Mesendoderm (in vitro differentiated cells): ENCODE measurements around the gene EGF. TPM values are rescaled to one million over a fixed set of nuclear protein-coding genes. Genes with fewer than 3 reads are reported as not detected.

ENCODE experiments used
- DNase-seq: peaks from one replicate; pipeline ENCODE4 v3.0.0; 2013
- H2AK5ac ChIP-seq: 2 replicates; pipeline ENCODE4 v1.6.1; 2013; ENCODE audit warnings: low read length, inconsistent platforms
- H2BK120ac ChIP-seq: 2 replicates; pipeline ENCODE4 v1.6.1; 2013; ENCODE audit warnings: low read depth, mild to moderate bottlenecking, low read length, moderate library complexity, mixed read lengths
- H2BK15ac ChIP-seq: replicated peaks from 2 replicates; pipeline ENCODE4 v1.6.1; 2013; ENCODE audit warnings: low read depth, mild to moderate bottlenecking, moderate library complexity
- H2BK5ac ChIP-seq: 2 replicates; pipeline ENCODE4 v1.6.1; 2013; ENCODE audit warnings: low read length, inconsistent platforms
- H3K18ac ChIP-seq: 2 replicates; pipeline ENCODE4 v1.6.1; 2013; ENCODE audit warnings: mild to moderate bottlenecking, low read length, mixed read lengths
- H3K23ac ChIP-seq: one replicate; pipeline ENCODE4 v1.6.1; 2013; ENCODE audit warnings: low read length
- H3K27ac ChIP-seq: 2 replicates; pipeline ENCODE4 v1.5.1; 2013; ENCODE audit warnings: low read depth, mild to moderate bottlenecking, inconsistent platforms, low read length, moderate library complexity
- H3K27me3 ChIP-seq: 2 replicates; pipeline ENCODE4 v1.6.1; 2013; ENCODE audit warnings: low read length, control low read depth, mild to moderate bottlenecking, inconsistent platforms; ENCODE audit not compliant: insufficient read depth, poor library complexity
- H3K36me3 ChIP-seq: 2 replicates; pipeline ENCODE4 v1.6.1; 2013; ENCODE audit warnings: low read length, inconsistent platforms; ENCODE audit not compliant: control insufficient read depth, insufficient read depth
- H3K4ac ChIP-seq: one replicate; pipeline ENCODE4 v1.6.1; 2013; ENCODE audit warnings: low read depth, mild to moderate bottlenecking, low read length, moderate library complexity
- H3K4me1 ChIP-seq: 2 replicates; pipeline ENCODE4 v1.6.1; 2013; ENCODE audit warnings: low read depth, low read length, inconsistent platforms; ENCODE audit not compliant: control insufficient read depth
- H3K4me2 ChIP-seq: 2 replicates; pipeline ENCODE4 v1.6.1; 2013; ENCODE audit warnings: low read length
- H3K4me3 ChIP-seq: 2 replicates; pipeline ENCODE4 v1.5.1; 2013; ENCODE audit warnings: mild to moderate bottlenecking, low read length
- H3K56ac ChIP-seq: one replicate; pipeline ENCODE4 v1.6.1; 2013; ENCODE audit warnings: low read length
- H3K79me1 ChIP-seq: 2 replicates; pipeline ENCODE4 v1.6.1; 2013; ENCODE audit warnings: low read length, inconsistent platforms
- H3K79me2 ChIP-seq: 2 replicates; pipeline ENCODE4 v1.6.1; 2013; ENCODE audit warnings: mild to moderate bottlenecking, low read length; ENCODE audit not compliant: control insufficient read depth, insufficient read depth
- H3K9ac ChIP-seq: 2 replicates; pipeline ENCODE4 v1.6.1; 2013; ENCODE audit warnings: low read length, inconsistent platforms
- H4K5ac ChIP-seq: one replicate; pipeline ENCODE4 v1.6.1; 2013; ENCODE audit warnings: low read length
- H4K8ac ChIP-seq: one replicate; pipeline ENCODE4 v1.6.1; 2013; ENCODE audit warnings: low read depth, mild to moderate bottlenecking, control low read depth, low read length, moderate library complexity
- WGBS: extraction: QIAGEN DNeasy Blood & Tissue Kit; methylation state at CpG from one replicate; pipeline ENCODE4 v1.1.7; 2013; ENCODE audit warnings: low lambda C conversion rate, missing lambda C conversion rate; ENCODE audit not compliant: insufficient coverage; ENCODE audit errors: extremely low coverage; 5-methylcytosine and 5-hydroxymethylcytosine counted together
- small RNA-seq: library from polyadenylated mRNA; stranded (forward); fragments of <200 nt; extraction: miRNeasy Mini kit (QIAGEN cat#:217004); gene quantifications from one replicate; pipeline ENCODE3, GENCODE V24; 2013; ENCODE audit not compliant: insufficient read depth

EGF gene

DNA sequence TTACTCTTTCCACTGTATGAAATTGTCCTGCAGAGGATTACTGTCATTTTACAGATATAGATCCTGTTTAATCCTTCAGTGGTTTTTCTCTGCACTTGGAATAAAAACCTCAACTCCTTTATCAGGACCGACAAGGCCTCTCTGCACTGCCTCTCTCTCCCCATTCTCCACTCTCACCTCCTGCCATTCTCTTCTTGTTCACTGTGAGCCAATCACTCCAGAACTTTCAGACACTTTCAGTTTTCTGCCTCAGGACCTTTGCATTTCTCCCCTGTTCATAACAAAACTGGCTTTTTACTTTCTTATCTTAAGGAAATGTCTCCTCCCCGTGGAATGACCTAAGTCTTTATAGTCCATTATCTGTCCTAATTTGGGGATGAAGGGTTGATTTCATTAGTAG is 148.4 kb downstream of the EGF start:
- no peaks in the 10 kb centered on the region for H3K27me3 ChIP-seq
- H4K5ac ChIP-seq, result no peak overlapping the region
- H2BK5ac ChIP-seq, result no peak overlapping the region
- no peak overlapping the region for H3K56ac ChIP-seq
- peaks cover 4% of the 10 kb centered on the region for H3K79me1 ChIP-seq
- H3K4me1 ChIP-seq, result peaks cover 2% of the 10 kb centered on the region
- H3K9ac ChIP-seq, result no peak overlapping the region
- H3K4ac ChIP-seq, result no peak overlapping the region
- WGBS, result no CpG with 5 or more reads among the region's 2 CpGs
- H3K79me2 ChIP-seq, result no peaks in the 10 kb centered on the region
- no peak overlapping the region for H3K27ac ChIP-seq
- no peak overlapping the region for H4K8ac ChIP-seq
- H3K36me3 ChIP-seq, result no peaks in the 10 kb centered on the region
- no peak overlapping the region for H2BK15ac ChIP-seq
- no peak for DNase-seq
- H3K4me3 ChIP-seq, result no peak overlapping the region
- no peak overlapping the region for H2AK5ac ChIP-seq
- H3K4me2 ChIP-seq, result no peak overlapping the region
- no peak overlapping the region for H3K18ac ChIP-seq
- no peak overlapping the region for H3K23ac ChIP-seq
- H2BK120ac ChIP-seq, result no peak overlapping the region

Small RNA genes within 50 kb of the gene (small RNA-seq; reads per million reads assigned to genes)
- not detected for gene RNU6-35P
